Neuron (in vitro differentiated cells): ENCODE data around the gene TDRD5.
"Not testable (repeated sequence)": the region's sequence is repeated elsewhere in the genome, so short reads cannot be mapped to it uniquely, and the experiment has no call there.

ENCODE experiments used
- H2AFZ ChIP-seq: one replicate; pipeline ENCODE4 v1.6.1; 2013; ENCODE audit warnings: low read depth, mild to moderate bottlenecking, inconsistent platforms, low read length, moderate library complexity
- H3K27me3 ChIP-seq: one replicate; pipeline ENCODE4 v1.6.1; 2013; ENCODE audit warnings: low read length; ENCODE audit not compliant: insufficient read depth
- H3K36me3 ChIP-seq: one replicate; pipeline ENCODE4 v1.6.1; 2013; ENCODE audit warnings: low read length; ENCODE audit not compliant: insufficient read depth
- H3K4me1 ChIP-seq: one replicate; pipeline ENCODE4 v1.6.1; 2013; ENCODE audit warnings: low read length; ENCODE audit not compliant: insufficient read depth
- H3K4me3 ChIP-seq: 2 replicates; pipeline ENCODE4 v1.5.1; 2013; ENCODE audit warnings: mild to moderate bottlenecking, low read length, moderate library complexity
- H3K9me3 ChIP-seq: one replicate; pipeline ENCODE4 v1.6.1; 2013; ENCODE audit warnings: low read length

Gene TDRD5

GRCh38 chr1:179637211-179637860 is 45.7 kb downstream of the TDRD5 start:
- Histone ChIP-seq H3K4me1 (no peaks in the 10 kb centered on the region), H3K9me3 (no peaks in the 10 kb centered on the region), H3K4me3 (no peak overlapping the region), H3K36me3 (no peaks in the 10 kb centered on the region), H2AFZ (no peak overlapping the region), H3K27me3 (no peaks in the 10 kb centered on the region)

GRCh38 chr1:179661018-179661417 is 69.4 kb downstream of the TDRD5 start:
- H2AFZ ChIP-seq: no peak overlapping the region
- no peaks in the 10 kb centered on the region for H3K36me3 ChIP-seq
- H3K4me3 ChIP-seq: no peak overlapping the region
- H3K27me3 ChIP-seq: no peaks in the 10 kb centered on the region
- H3K9me3 ChIP-seq: no peaks in the 10 kb centered on the region
- H3K4me1 ChIP-seq: no peaks in the 10 kb centered on the region

GRCh38 chr1:179663810-179664209 is 72.2 kb downstream of the TDRD5 start:
- Histone ChIP-seq H3K36me3 (no peaks in the 10 kb centered on the region), H3K27me3 (no peaks in the 10 kb centered on the region), H3K4me1 (no peaks in the 10 kb centered on the region), H3K9me3 (no peaks in the 10 kb centered on the region), H2AFZ (no peak overlapping the region), H3K4me3 (no peak overlapping the region)

GRCh38 chr1:179677882-179678281 is 86.2 kb downstream of the TDRD5 start:
- H2AFZ ChIP-seq: no peak overlapping the region
- H3K4me1 ChIP-seq: no peaks in the 10 kb centered on the region
- H3K27me3 ChIP-seq: no peaks in the 10 kb centered on the region
- H3K36me3 ChIP-seq: no peaks in the 10 kb centered on the region
- no peak overlapping the region for H3K4me3 ChIP-seq
- no peaks in the 10 kb centered on the region for H3K9me3 ChIP-seq

- not testable (repeated sequence) for H3K4me3 ChIP-seq, H3K9me3 ChIP-seq, H3K36me3 ChIP-seq, H2AFZ ChIP-seq, H3K4me1 ChIP-seq, H3K27me3 ChIP-seq
Observed at GRCh38 chr1:179694530-179694929, 102.9 kb downstream of the TDRD5 start.

- no peaks in the 10 kb centered on the region for H3K9me3 ChIP-seq
- no peak overlapping the region for H2AFZ ChIP-seq
- H3K27me3 ChIP-seq: no peaks in the 10 kb centered on the region
- H3K36me3 ChIP-seq: no peaks in the 10 kb centered on the region
- H3K4me3 ChIP-seq: no peak overlapping the region
- peaks cover 2% of the 10 kb centered on the region for H3K4me1 ChIP-seq
Observed at GRCh38 chr1:179702946-179703539, 111.4 kb downstream of the TDRD5 start.

- Histone ChIP-seq H2AFZ (no peak overlapping the region), H3K4me1 (peaks cover 2% of the 10 kb centered on the region), H3K27me3 (no peaks in the 10 kb centered on the region), H3K4me3 (no peak overlapping the region), H3K9me3 (no peaks in the 10 kb centered on the region), H3K36me3 (no peaks in the 10 kb centered on the region)
Observed at GRCh38 chr1:179706339-179706941, 114.8 kb downstream of the TDRD5 start.

- Histone ChIP-seq H3K9me3 (no peaks in the 10 kb centered on the region), H3K4me1 (peaks cover 2% of the 10 kb centered on the region), H2AFZ (no peak overlapping the region), H3K4me3 (no peak overlapping the region), H3K36me3 (no peaks in the 10 kb centered on the region), H3K27me3 (no peaks in the 10 kb centered on the region)
Observed at GRCh38 chr1:179707406-179707805, 115.8 kb downstream of the TDRD5 start.

GRCh38 chr1:179708434-179709195 is 117.0 kb downstream of the TDRD5 start:
- no peak overlapping the region for H3K4me3 ChIP-seq

GRCh38 chr1:179709841-179710329 is 118.3 kb downstream of the TDRD5 start:
- Histone ChIP-seq H3K27me3 (no peaks in the 10 kb centered on the region), H3K36me3 (no peaks in the 10 kb centered on the region), H3K4me1 (peaks cover 2% of the 10 kb centered on the region), H2AFZ (no peak overlapping the region), H3K9me3 (peaks cover 3% of the 10 kb centered on the region), H3K4me3 (no peak overlapping the region)

More at GRCh38 chr1:179708434-179709195, 117.0 kb downstream of the TDRD5 start:
- H2AFZ ChIP-seq: no peak overlapping the region
- peaks cover 2% of the 10 kb centered on the region for H3K4me1 ChIP-seq
- H3K9me3 ChIP-seq: no peaks in the 10 kb centered on the region
- no peaks in the 10 kb centered on the region for H3K27me3 ChIP-seq
- no peaks in the 10 kb centered on the region for H3K36me3 ChIP-seq

- Histone ChIP-seq H2AFZ (no peak overlapping the region), H3K9me3 (peaks cover 6% of the 10 kb centered on the region), H3K4me3 (no peak overlapping the region), H3K4me1 (no peaks in the 10 kb centered on the region), H3K27me3 (no peaks in the 10 kb centered on the region), H3K36me3 (no peaks in the 10 kb centered on the region)
Observed at GRCh38 chr1:179714159-179714558, 122.5 kb downstream of the TDRD5 start.

GRCh38 chr1:179714623-179715022 is 123.0 kb downstream of the TDRD5 start:
- Histone ChIP-seq H3K9me3 (peaks cover 6% of the 10 kb centered on the region), H3K4me3 (no peak overlapping the region), H3K36me3 (no peaks in the 10 kb centered on the region), H3K4me1 (no peaks in the 10 kb centered on the region), H3K27me3 (no peaks in the 10 kb centered on the region), H2AFZ (no peak overlapping the region)

GRCh38 chr1:179719272-179719671 is 127.6 kb downstream of the TDRD5 start:
- no peaks in the 10 kb centered on the region for H3K27me3 ChIP-seq
- H3K4me1 ChIP-seq: no peaks in the 10 kb centered on the region
- no peak overlapping the region for H3K4me3 ChIP-seq
- H3K36me3 ChIP-seq: no peaks in the 10 kb centered on the region
- H3K9me3 ChIP-seq: peaks cover 4% of the 10 kb centered on the region
- H2AFZ ChIP-seq: no peak overlapping the region
